ENCODE results near the gene LRRC45.

- TF ChIP-seq CTCF (IDR thresholded peaks at IDR 0.05) (no peak), E2F4 (CRISPR knock-in tag; IDR thresholded peaks at IDR 0.05; ENCODE audit: borderline replicate concordance, low read depth) (no peak), ZNF121 (CRISPR knock-in tag; IDR thresholded peaks at IDR 0.05) (no peak), ATF2 (CRISPR knock-in tag; IDR thresholded peaks at IDR 0.05; ENCODE audit: borderline replicate concordance, low read depth) (no peak), NR2C2 (CRISPR knock-in tag; IDR thresholded peaks at IDR 0.05) (no peak), FOXK1 (CRISPR knock-in tag; IDR thresholded peaks at IDR 0.05) (no peak), NFYB (CRISPR knock-in tag; conservative IDR thresholded peaks at IDR 0.05; ENCODE audit: low read depth) (no peak), SMAD3 (CRISPR knock-in tag; IDR thresholded peaks at IDR 0.05; ENCODE audit: borderline replicate concordance) (no peak), USF1 (CRISPR knock-in tag; IDR thresholded peaks at IDR 0.05) (no peak), PRDM15 (CRISPR knock-in tag; IDR thresholded peaks at IDR 0.05) (no peak)
These were observed 13.6 kb downstream of the LRRC45 start for GRCh38 chr17:82036634-82037091.

Measured in WTC11 (cell line).